ENCODE data around the gene SOX5. TPM values are rescaled to one million over a fixed set of nuclear protein-coding genes. Genes with fewer than 3 reads are reported as not detected.

The SOX5 gene
- total and polyA plus RNA-seq, 9 of the 15 experiments (the other 6 are each of a cell fraction or from before 2014, with no cell fraction given): 8.3 to 16.5 (median 11.9) TPM

DNA sequence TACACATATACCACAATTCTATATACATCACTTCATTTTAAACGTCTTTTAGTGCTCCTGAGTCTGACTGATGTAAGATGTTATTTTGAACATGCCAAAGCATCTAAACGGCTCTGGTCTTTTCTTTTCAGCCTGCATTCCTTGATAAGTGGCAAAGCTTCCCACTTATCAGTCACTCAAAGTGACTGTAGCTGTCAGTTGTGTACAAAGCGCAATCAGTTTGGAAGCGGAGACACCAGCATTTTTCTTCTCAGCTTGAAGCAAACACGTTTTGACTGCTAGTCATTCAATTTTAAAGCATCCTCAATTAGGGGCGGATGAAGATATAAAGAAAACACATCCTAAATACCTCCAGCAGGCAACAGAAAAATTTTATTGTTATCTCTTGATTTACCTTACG lies 226.8 kb downstream of the SOX5 start (continued):
- TF ChIP-seq, protein P1, sequence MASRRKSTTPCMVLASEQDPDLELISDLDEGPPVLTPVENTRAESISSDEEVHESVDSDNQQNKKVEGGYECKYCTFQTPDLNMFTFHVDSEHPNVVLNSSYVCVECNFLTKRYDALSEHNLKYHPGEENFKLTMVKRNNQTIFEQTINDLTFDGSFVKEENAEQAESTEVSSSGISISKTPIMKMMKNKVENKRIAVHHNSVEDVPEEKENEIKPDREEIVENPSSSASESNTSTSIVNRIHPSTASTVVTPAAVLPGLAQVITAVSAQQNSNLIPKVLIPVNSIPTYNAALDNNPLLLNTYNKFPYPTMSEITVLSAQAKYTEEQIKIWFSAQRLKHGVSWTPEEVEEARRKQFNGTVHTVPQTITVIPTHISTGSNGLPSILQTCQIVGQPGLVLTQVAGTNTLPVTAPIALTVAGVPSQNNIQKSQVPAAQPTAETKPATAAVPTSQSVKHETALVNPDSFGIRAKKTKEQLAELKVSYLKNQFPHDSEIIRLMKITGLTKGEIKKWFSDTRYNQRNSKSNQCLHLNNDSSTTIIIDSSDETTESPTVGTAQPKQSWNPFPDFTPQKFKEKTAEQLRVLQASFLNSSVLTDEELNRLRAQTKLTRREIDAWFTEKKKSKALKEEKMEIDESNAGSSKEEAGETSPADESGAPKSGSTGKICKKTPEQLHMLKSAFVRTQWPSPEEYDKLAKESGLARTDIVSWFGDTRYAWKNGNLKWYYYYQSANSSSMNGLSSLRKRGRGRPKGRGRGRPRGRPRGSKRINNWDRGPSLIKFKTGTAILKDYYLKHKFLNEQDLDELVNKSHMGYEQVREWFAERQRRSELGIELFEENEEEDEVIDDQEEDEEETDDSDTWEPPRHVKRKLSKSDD (conservative IDR thresholded peaks at IDR 0.05; ENCODE audit: low read length): no peak
- peak; percentile 81 for TF ChIP-seq TAL1 (IDR thresholded peaks at IDR 0.05)
- TF ChIP-seq GATA2 (CRISPR knock-in tag; IDR thresholded peaks at IDR 0.05): peak; percentile 64; the same call in 1 of the 2 replicates
- TF ChIP-seq ELF4 (CRISPR knock-in tag; IDR thresholded peaks at IDR 0.05): no peak
- TF ChIP-seq, protein P2, sequence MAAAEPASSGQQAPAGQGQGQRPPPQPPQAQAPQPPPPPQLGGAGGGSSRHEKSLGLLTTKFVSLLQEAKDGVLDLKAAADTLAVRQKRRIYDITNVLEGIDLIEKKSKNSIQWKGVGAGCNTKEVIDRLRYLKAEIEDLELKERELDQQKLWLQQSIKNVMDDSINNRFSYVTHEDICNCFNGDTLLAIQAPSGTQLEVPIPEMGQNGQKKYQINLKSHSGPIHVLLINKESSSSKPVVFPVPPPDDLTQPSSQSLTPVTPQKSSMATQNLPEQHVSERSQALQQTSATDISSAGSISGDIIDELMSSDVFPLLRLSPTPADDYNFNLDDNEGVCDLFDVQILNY (CRISPR knock-in tag; IDR thresholded peaks at IDR 0.05): no peak
- TF ChIP-seq PTBP1 (IDR thresholded peaks at IDR 0.05; ENCODE audit: low read depth, low read length): no peak
- TF ChIP-seq BCOR (IDR thresholded peaks at IDR 0.05): peak; percentile 67
- no peak for TF ChIP-seq POLR3G (IDR thresholded peaks at IDR 0.05; ENCODE audit: extremely low read depth, insufficient read length, insufficient replicate concordance)
- no peak for TF ChIP-seq RBM34 (IDR thresholded peaks at IDR 0.05; ENCODE audit: borderline replicate concordance, insufficient read depth, low read length)
- peak; percentile 79 to 84 for TF ChIP-seq KDM1A (IDR thresholded peaks at IDR 0.05)
- TF ChIP-seq, protein P3, sequence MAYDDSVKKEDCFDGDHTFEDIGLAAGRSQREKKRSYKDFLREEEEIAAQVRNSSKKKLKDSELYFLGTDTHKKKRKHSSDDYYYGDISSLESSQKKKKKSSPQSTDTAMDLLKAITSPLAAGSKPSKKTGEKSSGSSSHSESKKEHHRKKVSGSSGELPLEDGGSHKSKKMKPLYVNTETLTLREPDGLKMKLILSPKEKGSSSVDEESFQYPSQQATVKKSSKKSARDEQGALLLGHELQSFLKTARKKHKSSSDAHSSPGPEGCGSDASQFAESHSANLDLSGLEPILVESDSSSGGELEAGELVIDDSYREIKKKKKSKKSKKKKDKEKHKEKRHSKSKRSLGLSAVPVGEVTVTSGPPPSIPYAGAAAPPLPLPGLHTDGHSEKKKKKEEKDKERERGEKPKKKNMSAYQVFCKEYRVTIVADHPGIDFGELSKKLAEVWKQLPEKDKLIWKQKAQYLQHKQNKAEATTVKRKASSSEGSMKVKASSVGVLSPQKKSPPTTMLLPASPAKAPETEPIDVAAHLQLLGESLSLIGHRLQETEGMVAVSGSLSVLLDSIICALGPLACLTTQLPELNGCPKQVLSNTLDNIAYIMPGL (CRISPR knock-in tag; IDR thresholded peaks at IDR 0.05): no peak
- 0 out of 2 replicates have a peak, but pooled peaks have one; percentile 19 for TF ChIP-seq ETV5 (CRISPR knock-in tag; IDR thresholded peaks at IDR 0.05; ENCODE audit: low read depth)
- TF ChIP-seq MAFG (tag; conservative IDR thresholded peaks at IDR 0.05): no peak
- TF ChIP-seq SP2 (IDR thresholded peaks at IDR 0.05; ENCODE audit: extremely low read depth, low read depth, low read length, poor library complexity, severe bottlenecking): no peak
- no peak for TF ChIP-seq ZSCAN29 (IDR thresholded peaks at IDR 0.05)
- TF ChIP-seq TBP (optimal IDR thresholded peaks at IDR 0.05; ENCODE audit: low read depth, low read length): peak; percentile 66
- no peak for TF ChIP-seq ZNF175 (CRISPR knock-in tag; IDR thresholded peaks at IDR 0.05; ENCODE audit: low read depth)
- peak; percentile 92 for TF ChIP-seq TCF3 (CRISPR knock-in tag; IDR thresholded peaks at IDR 0.05)
- TF ChIP-seq ZNF354B (CRISPR knock-in tag; IDR thresholded peaks at IDR 0.05): no peak
- peak; percentile 48; the same call in 1 of the 2 replicates for TF ChIP-seq NCOA1 (IDR thresholded peaks at IDR 0.05; ENCODE audit: low read depth)
- peak; percentile 34 for TF ChIP-seq EP400 (IDR thresholded peaks at IDR 0.05)
- TF ChIP-seq RBBP5 (IDR thresholded peaks at IDR 0.05; ENCODE audit: borderline replicate concordance, insufficient read depth, low read length, poor library complexity, severe bottlenecking): no peak
- no peak for TF ChIP-seq KLF1 (tag; IDR thresholded peaks at IDR 0.05)
- no peak for TF ChIP-seq RFX7 (CRISPR knock-in tag; IDR thresholded peaks at IDR 0.05)
- TF ChIP-seq, protein P4, sequence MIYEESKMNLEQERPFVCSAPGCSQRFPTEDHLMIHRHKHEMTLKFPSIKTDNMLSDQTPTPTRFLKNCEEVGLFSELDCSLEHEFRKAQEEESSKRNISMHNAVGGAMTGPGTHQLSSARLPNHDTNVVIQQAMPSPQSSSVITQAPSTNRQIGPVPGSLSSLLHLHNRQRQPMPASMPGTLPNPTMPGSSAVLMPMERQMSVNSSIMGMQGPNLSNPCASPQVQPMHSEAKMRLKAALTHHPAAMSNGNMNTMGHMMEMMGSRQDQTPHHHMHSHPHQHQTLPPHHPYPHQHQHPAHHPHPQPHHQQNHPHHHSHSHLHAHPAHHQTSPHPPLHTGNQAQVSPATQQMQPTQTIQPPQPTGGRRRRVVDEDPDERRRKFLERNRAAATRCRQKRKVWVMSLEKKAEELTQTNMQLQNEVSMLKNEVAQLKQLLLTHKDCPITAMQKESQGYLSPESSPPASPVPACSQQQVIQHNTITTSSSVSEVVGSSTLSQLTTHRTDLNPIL (CRISPR knock-in tag; IDR thresholded peaks at IDR 0.05): no peak
